Caki2 (cell line): ENCODE measurements around the gene IL1RAPL1. TPM values are rescaled to one million over a fixed set of nuclear protein-coding genes. Genes with fewer than 3 reads are reported as not detected.
"Not testable (repeated sequence)": the region's sequence is repeated elsewhere in the genome, so short reads cannot be mapped to it uniquely, and the experiment has no call there.

Experiments
- DNase-seq: peaks from one replicate; pipeline ENCODE4 v3.0.0-alpha.2; 2015; ENCODE audit warnings: low read depth
- in situ Hi-C: cut with HindIII; loops from 2 replicates; pipeline ENCODE4 v1.10.0; 2016; ENCODE audit warnings: low sequenced_read_pairs, low pct_unique_long_range_greater_than_20kb, mixed read lengths
- total RNA-seq: library from RNA; depleted of rRNA; stranded (reverse); fragments of >200 nt; shearing (Covaris generic); gene quantifications from 2 replicates; pipeline ENCODE4 v1.2.3, GENCODE V29; 2014; ENCODE audit warnings: low replicate concordance

IL1RAPL1 gene
- total RNA-seq, 1 experiment from 2014 or later = 0.17 TPM

- in situ Hi-C loops = no loop called here
These were observed 131.2 kb downstream of the IL1RAPL1 start for GRCh38 chrX:28718450-28718849.

GRCh38 chrX:28719620-28720019, 132.4 kb downstream of the IL1RAPL1 start:
- in situ Hi-C loops = no loop called here
- no peak for DNase-seq

More at GRCh38 chrX:28718450-28718849, 131.2 kb downstream of the IL1RAPL1 start:
- DNase-seq = no peak

GRCh38 chrX:28752330-28752729, 165.1 kb downstream of the IL1RAPL1 start:
- DNase-seq = no peak
- in situ Hi-C loops = no loop called here

GRCh38 chrX:28756175-28756574, 168.9 kb downstream of the IL1RAPL1 start:
- in situ Hi-C loops = no loop called here
- no peak for DNase-seq

- in situ Hi-C loops = no loop called here
- DNase-seq = no peak
These were observed 169.4 kb downstream of the IL1RAPL1 start for GRCh38 chrX:28756647-28757046.

- in situ Hi-C loops = no loop called here
- DNase-seq = no peak
These were observed 170.0 kb downstream of the IL1RAPL1 start for GRCh38 chrX:28757290-28757689.

GRCh38 chrX:28766561-28766960, 179.3 kb downstream of the IL1RAPL1 start:
- in situ Hi-C loops = not testable (repeated sequence)

GRCh38 chrX:28773807-28774206, 186.6 kb downstream of the IL1RAPL1 start:
- DNase-seq = no peak
- in situ Hi-C loops = no loop called here

More at GRCh38 chrX:28766561-28766960, 179.3 kb downstream of the IL1RAPL1 start:
- DNase-seq = not testable (repeated sequence)

GRCh38 chrX:28787206-28787605, 200.0 kb downstream of the IL1RAPL1 start:
- in situ Hi-C loops = no loop called here
- peak; percentile 59 for DNase-seq

- DNase-seq, in situ Hi-C loops: not testable (repeated sequence)
These were observed 213.4 kb downstream of the IL1RAPL1 start for GRCh38 chrX:28800671-28801070.

- no peak for DNase-seq
- in situ Hi-C loops = no loop called here
These were observed 215.4 kb downstream of the IL1RAPL1 start for GRCh38 chrX:28802625-28803024.

GRCh38 chrX:28835991-28836390, 248.7 kb downstream of the IL1RAPL1 start:
- in situ Hi-C loops = no loop called here

GRCh38 chrX:28843817-28844216, 256.6 kb downstream of the IL1RAPL1 start:
- DNase-seq = no peak
- in situ Hi-C loops = no loop called here

More at GRCh38 chrX:28835991-28836390, 248.7 kb downstream of the IL1RAPL1 start:
- DNase-seq = no peak

- in situ Hi-C loops = no loop called here
- peak; percentile 36 for DNase-seq
These were observed 260.2 kb downstream of the IL1RAPL1 start for GRCh38 chrX:28847423-28847822.

- in situ Hi-C loops = no loop called here
- no peak for DNase-seq
These were observed 261.5 kb downstream of the IL1RAPL1 start for GRCh38 chrX:28848707-28849106.

- no peak for DNase-seq
- in situ Hi-C loops = no loop called here
These were observed 263.7 kb downstream of the IL1RAPL1 start for GRCh38 chrX:28850955-28851354.

GRCh38 chrX:28851871-28852270, 264.6 kb downstream of the IL1RAPL1 start:
- no peak for DNase-seq
- in situ Hi-C loops = no loop called here

GRCh38 chrX:28854637-28855036, 267.4 kb downstream of the IL1RAPL1 start:
- in situ Hi-C loops = no loop called here
- DNase-seq = no peak

- in situ Hi-C loops = no loop called here
- no peak for DNase-seq
These were observed 289.2 kb downstream of the IL1RAPL1 start for GRCh38 chrX:28876408-28876807.

GRCh38 chrX:28876901-28877300, 289.7 kb downstream of the IL1RAPL1 start:
- no peak for DNase-seq
- in situ Hi-C loops = no loop called here

- no peak for DNase-seq
These were observed 292.9 kb downstream of the IL1RAPL1 start for GRCh38 chrX:28880136-28880535.

More at GRCh38 chrX:28880136-28880535, 292.9 kb downstream of the IL1RAPL1 start:
- in situ Hi-C loops = no loop called here
